GM18502 (cell line): ENCODE data around the gene HOXA3.

Experiments used
- ATAC-seq: cut with Tn5 transposase; IDR thresholded peaks from one replicate; pipeline ENCODE4 v1.9.1; 2021; ENCODE audit warnings: mild to moderate bottlenecking; ENCODE audit not compliant: unreplicated experiment, poor library complexity

Gene HOXA3

GRCh38 chr7:27179503-27180430, 27.4 kb upstream of the HOXA3 start:
- ATAC-seq, result no peak

GRCh38 chr7:27179030-27179429, 26.6 kb upstream of the HOXA3 start:
- ATAC-seq, result no peak

- no peak for ATAC-seq
These were observed 26.0 kb upstream of the HOXA3 start for GRCh38 chr7:27178366-27178765.

GRCh38 chr7:27177795-27178320, 25.5 kb upstream of the HOXA3 start:
- no peak for ATAC-seq

GRCh38 chr7:27176962-27177794, 24.8 kb upstream of the HOXA3 start:
- ATAC-seq, result no peak

- no peak for ATAC-seq
These were observed 24.1 kb upstream of the HOXA3 start for GRCh38 chr7:27176524-27176845.

- no peak for ATAC-seq
These were observed 23.5 kb upstream of the HOXA3 start for GRCh38 chr7:27175626-27176523.

- ATAC-seq, result no peak
These were observed 22.7 kb upstream of the HOXA3 start for GRCh38 chr7:27174874-27175625.

GRCh38 chr7:27173956-27174873, 21.8 kb upstream of the HOXA3 start, which contains the start of gene HOXA10:
Gene HOXA10 (minus strand): TSS chr7:27174320. CDS start chr7:27174306, 14 bp downstream.
- ATAC-seq, result no peak

GRCh38 chr7:27173511-27173955, 21.1 kb upstream of the HOXA3 start:
- ATAC-seq, result no peak

- no peak for ATAC-seq
These were observed 20.6 kb upstream of the HOXA3 start for GRCh38 chr7:27172823-27173510.

GRCh38 chr7:27172315-27172774, 20.0 kb upstream of the HOXA3 start:
- ATAC-seq, result no peak

- ATAC-seq, result no peak
These were observed 19.4 kb upstream of the HOXA3 start for GRCh38 chr7:27171637-27172314.

- no peak for ATAC-seq
These were observed 18.9 kb upstream of the HOXA3 start for GRCh38 chr7:27171325-27171636.

- no peak for ATAC-seq
These were observed 18.3 kb upstream of the HOXA3 start for GRCh38 chr7:27170426-27171324.
